Mesodermal cell (in vitro differentiated cells): Measurements from ENCODE around the gene ZNF331.

Source experiments
- H3K27ac ChIP-seq: 2 replicates; pipeline ENCODE4 v1.7.0; 2013; ENCODE audit warnings: mild to moderate bottlenecking, low read depth, low read length, moderate library complexity; ENCODE audit not compliant: severe bottlenecking
- H3K36me3 ChIP-seq: 2 replicates; pipeline ENCODE4 v1.7.1; 2013; ENCODE audit warnings: mild to moderate bottlenecking, low read length, moderate library complexity; ENCODE audit not compliant: control insufficient read depth, insufficient read depth
- H3K4me1 ChIP-seq: one replicate; pipeline ENCODE4 v1.7.1; 2013; ENCODE audit warnings: mild to moderate bottlenecking, low read length; ENCODE audit not compliant: insufficient read depth, control insufficient read depth, poor library complexity, severe bottlenecking
- H3K4me3 ChIP-seq: 2 replicates; pipeline ENCODE4 v1.7.0; 2013; ENCODE audit warnings: low read length, control low read depth, mild to moderate bottlenecking; ENCODE audit not compliant: insufficient read depth, poor library complexity, severe bottlenecking; ENCODE audit errors: extremely low read depth
- H3K9me3 ChIP-seq: 2 replicates; pipeline ENCODE4 v1.7.1; 2013; ENCODE audit warnings: mild to moderate bottlenecking, low read length, moderate library complexity; ENCODE audit not compliant: control insufficient read depth
- whole genome bisulfite sequencing, 2 experiments: methylation state at CpG; one replicate each; pipeline ENCODE4 v1.1.5; 2013; ENCODE audit warnings: missing lambda C conversion rate in 2 of 2; ENCODE audit not compliant: insufficient coverage in 2 of 2; 5-methylcytosine and 5-hydroxymethylcytosine counted together

The ZNF331 gene

DNA sequence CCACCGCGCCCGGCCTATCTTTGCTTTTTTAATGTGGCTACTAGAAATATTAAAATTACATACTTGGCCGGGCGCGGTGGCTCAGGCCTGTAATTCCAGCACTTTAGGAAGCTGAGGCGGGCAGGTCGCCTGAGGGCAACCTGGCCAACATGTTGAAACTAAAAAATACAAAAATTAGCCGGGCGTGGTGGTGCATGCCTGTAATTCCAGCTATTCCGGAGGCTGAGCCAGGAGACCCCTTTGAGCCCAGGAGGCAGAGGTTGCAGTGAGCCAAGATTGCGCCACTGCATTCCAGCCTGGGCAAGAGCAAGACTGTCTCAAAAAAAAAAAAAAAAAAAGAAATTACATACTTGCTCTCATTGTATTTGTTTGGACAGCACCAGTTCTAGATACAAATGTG is 59.1 kb downstream of the ZNF331 start:
- WGBS, 2 experiments = 94 to 99% methylated on average over 6 to 8 of the region's 12 CpGs
- Histone ChIP-seq H3K4me1 (no peaks in the 10 kb centered on the region), H3K36me3 (no peaks in the 10 kb centered on the region), H3K4me3 (no peak overlapping the region), H3K9me3 (no peaks in the 10 kb centered on the region), H3K27ac (no peak overlapping the region)

DNA sequence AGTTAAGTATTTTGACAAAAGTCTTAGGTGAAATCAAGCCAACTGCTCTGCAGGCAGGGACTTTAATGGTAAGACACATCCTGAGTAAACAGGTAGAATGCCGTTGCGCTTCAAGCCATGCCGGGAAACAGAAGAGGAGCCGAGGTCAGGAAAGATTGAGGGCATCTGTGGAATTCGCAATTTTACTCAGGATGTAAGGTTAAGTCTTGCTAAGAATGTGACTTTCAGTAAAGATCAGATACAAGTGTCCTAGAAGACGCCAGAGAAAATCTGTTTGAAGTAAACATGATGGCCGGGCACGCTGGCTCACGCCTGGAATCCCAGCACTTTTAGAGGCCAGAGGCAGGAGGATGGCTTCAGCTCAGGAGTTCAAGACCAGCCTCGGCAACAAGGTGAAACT is 60.4 kb downstream of the ZNF331 start:
- no peaks in the 10 kb centered on the region for H3K9me3 ChIP-seq
- H3K4me1 ChIP-seq = no peaks in the 10 kb centered on the region
- no peak overlapping the region for H3K27ac ChIP-seq
- H3K36me3 ChIP-seq = no peaks in the 10 kb centered on the region
- no peak overlapping the region for H3K4me3 ChIP-seq
- WGBS, 2 experiments = 93% methylated on average over 9 to 10 of the region's 10 CpGs

DNA sequence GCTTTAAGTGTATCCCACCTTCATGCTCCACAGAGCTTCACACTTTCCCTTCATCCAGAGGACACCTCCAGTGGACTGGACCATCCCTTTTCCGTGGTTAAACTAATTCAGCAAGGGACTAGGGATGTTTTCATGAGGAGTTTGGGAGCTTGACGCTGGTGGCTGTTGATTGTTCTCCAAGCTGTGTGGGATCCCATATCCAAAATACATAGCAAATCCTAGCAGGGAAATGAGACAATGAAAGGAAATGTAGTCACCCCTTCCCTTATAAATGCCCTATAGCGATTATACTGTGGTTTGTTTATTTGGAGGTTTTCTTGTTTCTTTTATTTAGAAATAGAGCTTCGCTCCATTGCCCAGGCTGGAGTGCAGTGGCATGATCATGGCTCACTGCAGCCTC is 62.3 kb downstream of the ZNF331 start:
- Histone ChIP-seq H3K4me1 (no peaks in the 10 kb centered on the region), H3K36me3 (no peaks in the 10 kb centered on the region), H3K27ac (no peak overlapping the region), H3K9me3 (no peaks in the 10 kb centered on the region), H3K4me3 (no peak overlapping the region)
- 100% methylated on average over 1 of the region's 4 CpGs; no CpG with 5 or more reads in 1 of the 2 experiments for WGBS, 2 experiments

DNA sequence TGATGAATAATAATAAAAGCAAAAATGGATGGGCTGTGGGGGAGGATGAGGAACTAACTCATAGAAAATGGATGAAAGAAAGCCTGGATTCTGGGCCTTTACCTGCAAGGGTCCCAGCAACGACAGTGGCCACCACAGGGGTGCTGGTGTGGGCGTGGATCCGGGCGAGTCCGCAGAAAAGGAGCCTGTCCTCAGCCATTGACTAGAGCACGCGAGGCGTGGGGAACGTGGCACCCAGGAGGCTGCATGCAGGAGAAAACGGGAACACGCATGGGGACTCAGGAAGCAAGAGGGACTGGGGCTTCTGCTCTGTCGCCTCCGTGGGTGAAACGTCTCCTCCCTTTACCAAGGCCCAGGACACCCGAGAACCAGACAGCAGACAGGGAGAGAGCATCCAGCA is 68.1 kb downstream of the ZNF331 start:
- Histone ChIP-seq H3K27ac (no peak overlapping the region), H3K9me3 (peaks cover 3% of the 10 kb centered on the region), H3K4me3 (no peak overlapping the region), H3K4me1 (no peaks in the 10 kb centered on the region), H3K36me3 (no peaks in the 10 kb centered on the region)
- 89 to 91% methylated on average over 12 to 15 of the region's 15 CpGs for WGBS, 2 experiments

DNA sequence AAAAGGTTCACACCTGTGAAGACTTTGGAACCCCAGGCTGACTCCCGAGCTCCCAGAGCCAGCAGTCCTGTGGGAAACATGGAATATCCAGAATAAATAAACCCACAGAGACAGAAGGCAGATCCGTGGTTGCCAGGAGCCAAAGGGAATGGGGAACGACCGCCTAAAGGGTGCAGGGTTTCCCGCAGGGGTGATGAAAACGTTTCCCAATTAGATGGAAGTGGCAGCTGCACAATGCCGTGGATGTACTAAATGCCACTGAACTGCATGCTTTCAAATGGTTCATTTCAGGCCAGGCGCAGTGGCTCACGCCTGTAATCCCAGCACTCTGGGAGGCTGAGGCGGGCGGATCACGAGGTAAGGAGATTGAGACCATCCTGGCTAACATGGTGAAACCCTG is 70.4 kb downstream of the ZNF331 start:
- 91% methylated on average over 11 to 12 of the region's 12 CpGs for WGBS, 2 experiments
- Histone ChIP-seq H3K4me3 (no peak overlapping the region), H3K27ac (no peak overlapping the region), H3K4me1 (peaks cover 5% of the 10 kb centered on the region), H3K9me3 (peaks cover 3% of the 10 kb centered on the region), H3K36me3 (no peaks in the 10 kb centered on the region)

GRCh38 chr19:53612762-53613526 is 75.0 kb downstream of the ZNF331 start:
- Histone ChIP-seq H3K4me3 (no peak overlapping the region), H3K9me3 (no peaks in the 10 kb centered on the region), H3K27ac (peak overlapping the region; percentile 31), H3K36me3 (no peaks in the 10 kb centered on the region), H3K4me1 (peaks cover 5% of the 10 kb centered on the region)
- WGBS, 2 experiments = 67 to 81% methylated on average over 4 to 8 of the region's 14 CpGs

DNA sequence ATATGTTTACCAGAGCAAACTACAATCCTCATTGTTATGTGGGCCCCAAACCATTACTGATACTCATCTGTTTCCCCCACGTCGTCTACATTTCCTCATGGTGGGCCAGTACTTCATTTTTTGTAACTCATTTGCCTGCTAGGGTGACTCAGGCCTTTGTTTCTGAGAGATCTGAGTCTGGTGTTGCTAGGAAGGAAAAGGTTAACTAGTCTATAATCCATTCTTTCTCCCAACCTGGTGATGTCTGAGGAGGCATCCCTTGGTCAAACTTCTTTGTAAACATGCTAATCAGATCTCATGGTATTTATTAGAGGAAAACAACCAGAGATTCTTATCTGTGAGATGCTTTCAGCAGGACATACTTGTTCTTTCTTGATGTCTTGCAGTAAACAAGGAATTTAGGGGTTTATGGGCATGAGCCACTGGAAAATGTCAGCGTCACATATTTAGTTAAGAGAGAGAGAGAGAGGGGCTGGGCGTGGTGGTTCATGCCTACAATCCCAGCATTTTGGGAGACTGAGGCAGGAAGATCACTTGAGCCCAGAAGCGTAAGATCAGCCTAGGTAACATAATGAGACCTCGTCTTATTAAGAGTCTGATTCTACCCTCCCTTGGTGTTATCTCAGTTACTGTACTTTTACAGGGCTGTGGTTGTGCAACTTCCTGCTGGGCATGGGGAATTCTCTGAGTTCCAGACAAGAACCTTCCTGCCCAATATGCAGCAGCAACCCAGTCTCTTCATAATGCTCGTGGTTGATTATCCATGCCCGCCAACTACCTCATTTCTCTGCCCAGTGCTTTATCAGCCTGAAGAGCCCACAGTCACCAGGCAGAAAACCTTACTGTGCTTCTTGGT is 84.2 kb downstream of the ZNF331 start:
- Histone ChIP-seq H3K4me3 (no peak overlapping the region), H3K27ac (peak overlapping the region; percentile 95), H3K4me1 (peaks cover 15% of the 10 kb centered on the region), H3K36me3 (no peaks in the 10 kb centered on the region), H3K9me3 (no peaks in the 10 kb centered on the region)
- 79 to 84% methylated on average over 5 to 7 of the region's 8 CpGs for WGBS, 2 experiments

DNA sequence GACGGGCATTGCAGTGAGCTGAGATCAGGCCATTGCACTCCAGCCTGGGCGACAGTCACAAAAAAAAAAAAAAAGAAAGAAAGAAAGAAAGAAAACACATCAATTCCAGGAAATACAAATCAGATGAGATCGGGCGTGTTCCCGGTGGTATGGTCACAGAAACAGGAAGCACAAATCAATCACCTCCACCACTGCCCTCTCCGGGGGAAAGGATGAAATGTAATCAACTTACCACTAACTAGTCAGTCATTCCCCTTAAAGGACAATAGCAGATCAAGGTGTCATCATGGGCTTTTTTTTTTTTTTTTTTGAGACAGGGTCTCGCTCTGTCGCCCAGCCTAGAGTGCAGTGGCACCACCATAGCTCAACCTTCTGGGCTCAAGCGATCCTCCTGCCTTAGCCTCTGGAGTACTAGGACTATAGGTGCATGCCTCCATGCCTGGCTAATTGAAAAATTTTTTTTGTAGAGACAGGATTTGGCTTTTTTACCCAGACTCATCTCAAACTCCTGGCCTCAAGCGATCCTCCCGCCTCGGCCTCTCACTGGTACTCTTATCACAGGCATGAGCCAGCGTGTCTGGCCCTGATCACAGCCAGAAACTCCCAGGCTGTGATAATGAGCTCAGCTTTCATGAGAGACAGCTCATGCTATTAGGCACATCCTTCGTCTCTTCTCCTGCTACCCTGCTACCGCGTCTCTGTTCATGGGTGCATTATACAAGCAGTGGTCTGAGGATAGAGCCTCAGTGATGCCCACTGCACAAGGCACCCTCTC is 87.0 kb downstream of the ZNF331 start:
- Histone ChIP-seq H3K4me3 (no peak overlapping the region), H3K27ac (peak overlapping the region; percentile 57), H3K4me1 (peaks cover 15% of the 10 kb centered on the region), H3K9me3 (no peaks in the 10 kb centered on the region), H3K36me3 (no peaks in the 10 kb centered on the region)
- WGBS, 2 experiments = 88 to 92% methylated on average over 9 to 12 of the region's 16 CpGs

DNA sequence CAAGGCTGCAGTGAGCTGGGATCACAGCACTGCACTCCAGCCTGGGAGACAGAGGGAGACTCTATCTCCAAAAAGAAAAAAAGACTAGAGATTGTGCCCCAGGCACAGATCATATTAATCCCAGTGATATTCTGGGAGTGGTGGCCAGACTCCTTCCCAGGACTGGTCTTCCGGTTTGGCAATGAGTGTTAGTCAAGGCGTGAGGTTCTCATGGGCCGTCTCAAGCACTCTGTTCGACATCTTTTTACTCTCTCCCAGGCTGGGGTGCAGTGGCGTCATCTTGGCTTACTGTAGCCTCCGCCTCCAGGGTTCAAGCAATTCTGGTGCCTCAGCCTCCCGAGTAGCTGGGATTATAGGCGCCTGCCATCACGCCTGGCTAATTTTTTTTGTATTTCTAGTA is 88.5 kb downstream of the ZNF331 start:
- Histone ChIP-seq H3K27ac (no peak overlapping the region), H3K4me1 (peaks cover 13% of the 10 kb centered on the region), H3K36me3 (no peaks in the 10 kb centered on the region), H3K4me3 (no peak overlapping the region), H3K9me3 (no peaks in the 10 kb centered on the region)
- 86 to 93% methylated on average over 9 of the region's 9 CpGs for WGBS, 2 experiments

- Histone ChIP-seq H3K4me3 (no peak overlapping the region), H3K9me3 (no peaks in the 10 kb centered on the region), H3K4me1 (peaks cover 10% of the 10 kb centered on the region), H3K36me3 (no peaks in the 10 kb centered on the region), H3K27ac (no peak overlapping the region)
- 94 to 98% methylated on average over 5 to 6 of the region's 6 CpGs for WGBS, 2 experiments
These were observed 89.0 kb downstream of the ZNF331 start for GRCh38 chr19:53626976-53627375.
